H9 (cell line): ENCODE data around the gene CDIPT. TPM values are rescaled to one million over a fixed set of nuclear protein-coding genes. Genes with fewer than 3 reads are reported as not detected.

Experiments used
- DNase-seq: peaks from one replicate; pipeline ENCODE4 v3.0.0-alpha.2; 2017
- H2AFZ ChIP-seq: one replicate; pipeline ENCODE4 v1.6.1; 2013; ENCODE audit warnings: mild to moderate bottlenecking, low read length, control low read depth, moderate library complexity
- H2AK5ac ChIP-seq: 2 replicates; pipeline ENCODE4 v1.6.1; 2013; ENCODE audit warnings: low read length, control low read depth, mixed read lengths; ENCODE audit not compliant: insufficient read length
- H2BK120ac ChIP-seq: one replicate; pipeline ENCODE4 v1.6.1; 2013; ENCODE audit warnings: low read depth, mild to moderate bottlenecking, low read length, control low read depth, inconsistent platforms; ENCODE audit not compliant: poor library complexity, severe bottlenecking
- H2BK12ac ChIP-seq: 2 replicates; pipeline ENCODE4 v1.6.1; 2013; ENCODE audit warnings: low read length, control low read depth, mixed read lengths, low read depth; ENCODE audit not compliant: insufficient read length
- H2BK15ac ChIP-seq: 2 replicates; pipeline ENCODE4 v1.6.1; 2013; ENCODE audit warnings: low read depth, low read length, control low read depth
- H2BK20ac ChIP-seq: one replicate; pipeline ENCODE4 v1.6.1; 2013; ENCODE audit warnings: low read depth, mild to moderate bottlenecking, low read length, control low read depth, inconsistent platforms; ENCODE audit not compliant: poor library complexity, severe bottlenecking
- H2BK5ac ChIP-seq: 2 replicates; pipeline ENCODE4 v1.6.1; 2013; ENCODE audit warnings: low read length, control low read depth, mixed read lengths; ENCODE audit not compliant: insufficient read length
- H3K14ac ChIP-seq: 2 replicates; pipeline ENCODE4 v1.6.1; 2013; ENCODE audit warnings: low read length, control low read depth; ENCODE audit not compliant: insufficient read depth
- H3K18ac ChIP-seq: 2 replicates; pipeline ENCODE4 v1.6.1; 2013; ENCODE audit warnings: low read depth, mild to moderate bottlenecking, mixed read lengths, low read length, control low read depth; ENCODE audit not compliant: insufficient read length
- H3K23ac ChIP-seq: 2 replicates; pipeline ENCODE4 v1.6.1; 2013; ENCODE audit warnings: low read length, control low read depth, mixed read lengths, low read depth; ENCODE audit not compliant: insufficient read length
- H3K23me2 ChIP-seq: 2 replicates; pipeline ENCODE4 v1.6.1; 2013; ENCODE audit warnings: low read depth, mild to moderate bottlenecking, mixed read lengths, low read length, control low read depth; ENCODE audit not compliant: insufficient read length, poor library complexity, severe bottlenecking
- H3K27ac ChIP-seq: 2 replicates; pipeline ENCODE4 v1.5.1; 2013; ENCODE audit warnings: low read length, control low read depth, mixed read lengths, low read depth; ENCODE audit not compliant: insufficient read length
- H3K27me3 ChIP-seq: 2 replicates; pipeline ENCODE4 v1.6.1; 2013; ENCODE audit warnings: low read length, control low read depth, inconsistent platforms; ENCODE audit not compliant: insufficient read depth
- H3K4ac ChIP-seq: 2 replicates; pipeline ENCODE4 v1.6.1; 2013; ENCODE audit warnings: low read depth, mild to moderate bottlenecking, control low read depth, inconsistent platforms, low read length, moderate library complexity
- H3K4me1 ChIP-seq: 2 replicates; pipeline ENCODE4 v1.6.1; 2013; ENCODE audit warnings: low read length, control low read depth, inconsistent platforms; ENCODE audit not compliant: insufficient read depth
- H3K4me2 ChIP-seq: 2 replicates; pipeline ENCODE4 v1.6.1; 2013; ENCODE audit warnings: low read length, control low read depth, mixed read lengths; ENCODE audit not compliant: insufficient read length, insufficient read depth
- H3K56ac ChIP-seq: 2 replicates; pipeline ENCODE4 v1.6.1; 2013; ENCODE audit warnings: low read depth, mild to moderate bottlenecking, mixed read lengths, low read length, control low read depth; ENCODE audit not compliant: insufficient read length
- H3K79me1 ChIP-seq: 2 replicates; pipeline ENCODE4 v1.6.1; 2013; ENCODE audit warnings: low read depth, mild to moderate bottlenecking, moderate library complexity, low read length, control low read depth, inconsistent platforms; ENCODE audit not compliant: insufficient read depth, poor library complexity, severe bottlenecking
- H3K79me2 ChIP-seq: 2 replicates; pipeline ENCODE4 v1.6.1; 2013; ENCODE audit warnings: low read length, control low read depth, inconsistent platforms; ENCODE audit not compliant: insufficient read depth
- H3K9ac ChIP-seq: 2 replicates; pipeline ENCODE4 v1.6.1; 2013; ENCODE audit warnings: low read length, control low read depth, mixed read lengths; ENCODE audit not compliant: insufficient read length; ENCODE audit errors: extremely low read depth
- H3K9me3 ChIP-seq: one replicate; pipeline ENCODE4 v1.6.1; 2013; ENCODE audit warnings: low read depth, low read length, inconsistent platforms; ENCODE audit not compliant: control insufficient read depth
- H3T11ph ChIP-seq: one replicate; pipeline ENCODE4 v1.6.1; 2013; ENCODE audit warnings: mild to moderate bottlenecking, low read length, control low read depth, inconsistent platforms
- H4K20me1 ChIP-seq: one replicate; pipeline ENCODE4 v1.6.1; 2013; ENCODE audit not compliant: control insufficient read depth, insufficient read length, insufficient read depth
- H4K5ac ChIP-seq: 2 replicates; pipeline ENCODE4 v1.6.1; 2013; ENCODE audit warnings: low read depth, mild to moderate bottlenecking, mixed read lengths, low read length, control low read depth; ENCODE audit not compliant: insufficient read length
- H4K8ac ChIP-seq: replicated peaks from 2 replicates; pipeline ENCODE4 v1.6.1; 2013; ENCODE audit warnings: low read length, control low read depth, mixed read lengths, low read depth; ENCODE audit not compliant: insufficient read length
- H4K91ac ChIP-seq: 2 replicates; pipeline ENCODE4 v1.6.1; 2013; ENCODE audit warnings: low read depth, mild to moderate bottlenecking, moderate library complexity, mixed read lengths, low read length, control low read depth; ENCODE audit not compliant: insufficient read length
- H3K27ac Mint-ChIP-seq, 3 experiments: 2 replicates in 2 of 3; 3 replicates in 1 of 3; pipeline ENCODE4 v1.8.0; 2020 to 2021; ENCODE audit warnings: mixed read lengths in 3 of 3, mild to moderate bottlenecking in 1 of 3, moderate library complexity in 1 of 3
- H3K27me3 Mint-ChIP-seq: 2 replicates; pipeline ENCODE4 v1.8.0; 2021; ENCODE audit warnings: low read depth, mild to moderate bottlenecking, moderate library complexity, mixed read lengths
- H3K36me3 Mint-ChIP-seq, 3 experiments: 2 replicates in 2 of 3; 3 replicates in 1 of 3; pipeline ENCODE4 v1.8.0; 2020 to 2021; ENCODE audit warnings: low read depth in 3 of 3, mixed read lengths in 3 of 3; ENCODE audit not compliant: insufficient read depth in 1 of 3
- H3K4me1 Mint-ChIP-seq, 2 experiments: 2 replicates each; pipeline ENCODE4 v1.8.0; 2020; ENCODE audit warnings: mixed read lengths in 2 of 2
- H3K4me3 Mint-ChIP-seq, 2 experiments: 2 replicates in 1 of 2; 3 replicates in 1 of 2; pipeline ENCODE4 v1.8.0; 2020 to 2021; ENCODE audit warnings: mild to moderate bottlenecking in 2 of 2, mixed read lengths in 2 of 2, moderate library complexity in 1 of 2
- H3K9me3 Mint-ChIP-seq, 2 experiments: 2 replicates in 1 of 2; 3 replicates in 1 of 2; pipeline ENCODE4 v1.8.0; 2020; ENCODE audit warnings: mild to moderate bottlenecking in 2 of 2, mixed read lengths in 2 of 2, moderate library complexity in 1 of 2
- CTCF ChIP-seq: fragments of 200-600 bp; sonication (generic); conservative IDR thresholded peaks from 3 replicates; pipeline ENCODE4 v1.8.0; 2021; ENCODE audit warnings: antibody characterized with exemption, mild to moderate bottlenecking
- WGBS: extraction: QIAGEN DNeasy Blood & Tissue Kit; methylation state at CpG from one replicate; pipeline ENCODE4 v1.1.7; 2013; ENCODE audit warnings: missing lambda C conversion rate, low lambda C conversion rate, mixed read lengths; ENCODE audit not compliant: insufficient read length; ENCODE audit errors: extremely low coverage; 5-methylcytosine and 5-hydroxymethylcytosine counted together
- total RNA-seq: library from RNA; stranded (reverse); gene quantifications from 2 replicates; pipeline ENCODE4 v1.2.1, GENCODE V29; 2021

The CDIPT gene
- total RNA-seq, 1 experiment from 2014 or later = 70.6 TPM

- DNase-seq = no peak
Observed at GRCh38 chr16:29876594-29877249, 13.7 kb upstream of the CDIPT start.

More at GRCh38 chr16:29876594-29877249, 13.7 kb upstream of the CDIPT start:
- H3T11ph ChIP-seq = no peak overlapping the region
- H2BK5ac ChIP-seq = no peak overlapping the region
- no peak overlapping the region for H4K91ac ChIP-seq
- no peak overlapping the region for H3K14ac ChIP-seq
- H3K27me3 Mint-ChIP-seq = peaks cover 5% of the 10 kb centered on the region
- no peaks in the 10 kb centered on the region for H3K79me1 ChIP-seq
- H3K79me2 ChIP-seq = no peaks in the 10 kb centered on the region
- H2AFZ ChIP-seq = no peak overlapping the region
- H2BK120ac ChIP-seq = no peak overlapping the region
- H4K8ac ChIP-seq = no peak overlapping the region
- H3K23ac ChIP-seq = no peak overlapping the region
- no peak for TF ChIP-seq CTCF
- H3K4me1 ChIP-seq = no peaks in the 10 kb centered on the region
- no peak overlapping the region for H4K5ac ChIP-seq
- H2BK15ac ChIP-seq = no peak overlapping the region
- H3K9me3 Mint-ChIP-seq = no peaks in the 10 kb centered on the region; a peak in 1 of 5 replicates
- no peak overlapping the region for H3K9ac ChIP-seq
- no peaks in the 10 kb centered on the region for H3K9me3 ChIP-seq
- H2BK12ac ChIP-seq = no peak overlapping the region
- H3K27me3 ChIP-seq = no peaks in the 10 kb centered on the region
- peak overlapping the region in 2 of 3 experiments; percentile 20 to 70; a peak in 1 of 7 replicates for H3K27ac Mint-ChIP-seq
- no peak overlapping the region for H3K56ac ChIP-seq
- H3K27ac ChIP-seq = no peak overlapping the region
- H3K18ac ChIP-seq = no peak overlapping the region
- H4K20me1 ChIP-seq = no peaks in the 10 kb centered on the region
- H3K4me3 Mint-ChIP-seq = peak overlapping the region; percentile 72 to 87
- H2AK5ac ChIP-seq = no peak overlapping the region
- WGBS = no CpG with 5 or more reads among the region's 45 CpGs
- peak overlapping the region; percentile 92 for H3K4me2 ChIP-seq
- no peak overlapping the region for H2BK20ac ChIP-seq
- peaks cover 2 to 19% (median 15%) of the 10 kb centered on the region in 3 experiments; a peak in 6 of 7 replicates for H3K36me3 Mint-ChIP-seq
- H3K4me1 Mint-ChIP-seq = peaks cover 13 to 14% of the 10 kb centered on the region in 2 experiments
- H3K23me2 ChIP-seq = peaks cover 10% of the 10 kb centered on the region
- no peak overlapping the region for H3K4ac ChIP-seq
